Mammary epithelial cell (primary cell): ENCODE data around the gene PTPN1.

Experiments used
- EZH2 ChIP-seq: IDR thresholded peaks from 2 replicates; pipeline ENCODE4 v1.6.1; 2012; ENCODE audit warnings: low read length, inconsistent platforms, borderline replicate concordance
- TF ChIP-seq, protein P1 (sequence below), 2 donors: IDR thresholded peaks in 1 of 2; conservative IDR thresholded peaks in 1 of 2; 2 replicates each; pipeline ENCODE4 v1.5.1; 2011 to 2012; ENCODE audit warnings: inconsistent platforms in 2 of 2, low read length in 2 of 2, mild to moderate bottlenecking in 2 of 2, control low read depth in 1 of 2, low read depth in 1 of 2; ENCODE audit not compliant: insufficient read depth in 1 of 2; ENCODE audit errors: extremely low read depth in 1 of 2

DNA sequence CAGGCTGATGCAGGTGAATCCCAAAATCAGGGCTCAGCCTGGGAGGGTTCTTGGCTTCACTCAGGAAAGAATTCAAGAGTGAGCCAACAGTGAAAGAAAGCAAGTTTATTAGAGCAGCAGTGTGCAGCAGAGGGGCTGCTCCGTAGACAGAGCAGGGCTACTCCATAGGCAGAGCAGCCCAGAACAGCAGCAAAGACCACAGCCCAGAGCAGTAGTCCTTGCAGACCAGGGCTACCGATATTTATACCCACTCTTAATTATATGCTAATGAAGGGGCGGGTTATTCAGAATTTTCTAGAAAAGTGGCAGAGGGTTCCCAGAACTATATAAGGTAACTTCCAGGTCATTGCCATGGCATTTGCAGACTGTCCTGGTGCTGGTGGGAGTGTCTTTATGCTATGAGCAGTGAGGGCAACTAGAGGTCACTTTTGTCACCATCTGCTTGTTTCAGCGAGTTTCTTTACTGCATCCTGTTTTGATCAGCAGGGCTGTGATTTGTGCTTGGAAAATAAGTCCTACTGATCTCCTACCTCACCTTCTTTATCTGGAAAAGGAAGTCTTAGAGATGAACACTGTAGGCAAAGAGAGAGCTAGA, 39.8 kb upstream of the PTPN1 start:
- TF ChIP-seq, protein P1, sequence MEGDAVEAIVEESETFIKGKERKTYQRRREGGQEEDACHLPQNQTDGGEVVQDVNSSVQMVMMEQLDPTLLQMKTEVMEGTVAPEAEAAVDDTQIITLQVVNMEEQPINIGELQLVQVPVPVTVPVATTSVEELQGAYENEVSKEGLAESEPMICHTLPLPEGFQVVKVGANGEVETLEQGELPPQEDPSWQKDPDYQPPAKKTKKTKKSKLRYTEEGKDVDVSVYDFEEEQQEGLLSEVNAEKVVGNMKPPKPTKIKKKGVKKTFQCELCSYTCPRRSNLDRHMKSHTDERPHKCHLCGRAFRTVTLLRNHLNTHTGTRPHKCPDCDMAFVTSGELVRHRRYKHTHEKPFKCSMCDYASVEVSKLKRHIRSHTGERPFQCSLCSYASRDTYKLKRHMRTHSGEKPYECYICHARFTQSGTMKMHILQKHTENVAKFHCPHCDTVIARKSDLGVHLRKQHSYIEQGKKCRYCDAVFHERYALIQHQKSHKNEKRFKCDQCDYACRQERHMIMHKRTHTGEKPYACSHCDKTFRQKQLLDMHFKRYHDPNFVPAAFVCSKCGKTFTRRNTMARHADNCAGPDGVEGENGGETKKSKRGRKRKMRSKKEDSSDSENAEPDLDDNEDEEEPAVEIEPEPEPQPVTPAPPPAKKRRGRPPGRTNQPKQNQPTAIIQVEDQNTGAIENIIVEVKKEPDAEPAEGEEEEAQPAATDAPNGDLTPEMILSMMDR (conservative IDR thresholded peaks at IDR 0.05 in 1 of 2, IDR thresholded peaks at IDR 0.05 in 1 of 2; ENCODE audit: extremely low read depth in 1 of 2, insufficient read depth in 1 of 2, low read depth in 1 of 2, low read length in 2 of 2), result no peak
- TF ChIP-seq EZH2, result no peak
